H1 (cell line): ENCODE measurements around the gene NFIA. TPM values are rescaled to one million over a fixed set of nuclear protein-coding genes. Genes with fewer than 3 reads are reported as not detected.

Source experiments
- EP300 ChIP-seq, 2 experiments: IDR thresholded peaks; 1 replicate in 1 of 2; 2 replicates in 1 of 2; pipeline ENCODE4 v1.6.1; 2011 to 2012; ENCODE audit warnings: low read depth in 2 of 2, low read length in 2 of 2, mild to moderate bottlenecking in 2 of 2, borderline replicate concordance in 1 of 2, inconsistent platforms in 1 of 2, moderate library complexity in 1 of 2
- JUND ChIP-seq: IDR thresholded peaks from 2 replicates; pipeline ENCODE4 v1.6.1; 2011; ENCODE audit warnings: mild to moderate bottlenecking, improper control_type of control experiment, low read length
- RNF2 ChIP-seq: fragments of 200-900, 300-1000 bp; sonication (generic); IDR thresholded peaks from 2 replicates; pipeline ENCODE4 v1.7.1; 2016; ENCODE audit warnings: borderline replicate concordance, low read depth, mild to moderate bottlenecking, antibody characterized with exemption, low read length; ENCODE audit not compliant: poor library complexity, severe bottlenecking; ENCODE audit errors: missing control alignments
- YY1 ChIP-seq: IDR thresholded peaks from 2 replicates; pipeline ENCODE4 v1.6.1; 2011; ENCODE audit warnings: low read depth, mild to moderate bottlenecking, low read length
- polyA plus RNA-seq, 7 experiments: library from polyadenylated mRNA; depleted of rRNA in 3 of 7; stranded (reverse) in 5 of 7; unstranded in 2 of 7; fragments of >200 nt in 5 of 7; fragments of 200-250 nt in 2 of 7; gene quantifications; 1 replicate in 5 of 7; 2 replicates in 1 of 7; 4 replicates in 1 of 7; pipeline versions ENCODE4 v1.2.1 to v1.2.3, GENCODE V29; 2011 to 2013; ENCODE audit warnings: missing spikeins in 2 of 7, mixed read lengths in 2 of 7
- total RNA-seq: library from RNA; stranded (reverse); fragmentation: NEBNext Ultra II Directional; extraction: Animal tissue kit (Norgen Biotek cat#: 25700); gene quantifications from 2 replicates; pipeline ENCODE4 v1.2.1, GENCODE V29; 2021

Gene NFIA
- total and polyA plus RNA-seq, 2 of the 8 experiments (the other 6 are each of a cell fraction or from before 2014, with no cell fraction given), result 1.8 to 2.3 TPM

DNA sequence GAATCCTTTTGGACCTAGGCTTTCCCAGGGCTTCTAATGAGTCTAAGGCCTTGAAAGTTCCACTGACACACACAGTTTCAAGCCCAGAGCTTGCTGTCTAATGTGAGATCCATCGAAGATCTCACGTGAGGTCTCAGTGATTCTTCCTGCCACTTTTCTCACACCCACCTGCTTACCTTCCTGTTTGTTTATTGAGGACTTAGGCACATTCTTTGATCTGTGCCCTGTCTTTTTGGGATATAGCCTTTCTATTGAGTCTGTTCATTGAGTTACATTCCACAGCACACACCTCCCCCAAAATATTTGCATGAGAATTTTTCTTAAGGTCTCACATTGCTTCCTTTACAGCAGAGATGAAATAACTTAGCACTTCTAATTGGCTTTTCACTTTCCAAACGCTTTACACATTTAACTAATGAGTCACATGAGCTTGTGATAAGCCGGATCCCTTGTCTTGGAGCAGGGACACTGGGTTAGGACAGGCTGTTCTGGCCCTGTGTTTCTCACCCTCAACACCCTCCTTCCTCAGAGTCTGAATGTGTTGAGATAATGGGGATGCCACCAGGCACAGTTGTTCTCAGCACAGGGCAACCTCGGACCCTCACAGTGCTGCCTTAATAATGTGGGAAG is 354.2 kb downstream of the NFIA start (continued):
- TF ChIP-seq RNF2 (no peak), JUND (no peak), YY1 (no peak), EP300 (IDR thresholded peaks at IDR 0.05; ENCODE audit: borderline replicate concordance in 1 of 2, low read depth in 2 of 2, low read length in 2 of 2) (no peak)
- TF ChIP-seq, all 59 proteins: peak for 0
